Upper lobe of left lung (tissue), 6 donors: ENCODE measurements around the gene CXCR5. TPM values are rescaled to one million over a fixed set of nuclear protein-coding genes. Genes with fewer than 3 reads are reported as not detected.

Experiments
- ATAC-seq, 2 donors: fragments of 200-7000 bp; cut with Tn5 transposase; one replicate each; pipeline ENCODE4 v1.9.1; 2022; ENCODE audit warnings: mild to moderate bottlenecking in 2 of 2, moderate library complexity in 2 of 2; ENCODE audit not compliant: low FRiP score in 2 of 2
- DNase-seq, 2 donors: peaks; one replicate each; pipeline ENCODE4 v3.0.0-alpha.2; 2019 to 2020
- H3K27ac ChIP-seq, 4 donors: fragments of 200-600 bp; sonication (generic); one replicate each; pipeline ENCODE4 v1.5.1; 2016 to 2019
- H3K27me3 ChIP-seq, 4 donors: fragments of 200-600 bp; sonication (generic); one replicate each; pipeline ENCODE4 v1.5.1; 2017 to 2019
- H3K36me3 ChIP-seq, 4 donors: fragments of 200-600 bp; sonication (generic); one replicate each; pipeline ENCODE4 v1.5.1; 2016 to 2019
- H3K4me1 ChIP-seq, 4 donors: fragments of 200-600 bp; sonication (generic); one replicate each; pipeline ENCODE4 v1.5.1; 2018 to 2019
- H3K4me3 ChIP-seq, 4 donors: fragments of 200-600 bp; sonication (generic); one replicate each; pipeline ENCODE4 v1.5.1; 2017 to 2019; ENCODE audit warnings: mild to moderate bottlenecking in 2 of 4, moderate library complexity in 1 of 4
- H3K9me3 ChIP-seq, 4 donors: fragments of 200-600 bp; sonication (generic); one replicate each; pipeline ENCODE4 v1.5.1; 2018 to 2019
- CTCF ChIP-seq, 6 experiments: fragments of 450-650 bp in 4 of 6; fragments of 200-600 bp in 2 of 6; sonication (generic) in 2 of 6; IDR thresholded peaks; one replicate each; pipeline ENCODE4 v1.5.1; 2016 to 2019; ENCODE audit warnings: antibody characterized with exemption in 6 of 6
- EP300 ChIP-seq, 4 donors: sonication (generic); formaldehyde crosslinking; IDR thresholded peaks; one replicate each; pipeline ENCODE4 v1.5.1; 2017; ENCODE audit warnings: antibody characterized with exemption in 4 of 4, control low read depth in 2 of 4
- POLR2A ChIP-seq, 4 donors: fragments of 450-650 bp; IDR thresholded peaks; one replicate each; pipeline ENCODE4 v1.5.1; 2016 to 2017; ENCODE audit warnings: antibody characterized with exemption in 4 of 4, mild to moderate bottlenecking in 2 of 4
- POLR2AphosphoS5 ChIP-seq, 2 donors: sonication (generic); formaldehyde crosslinking; IDR thresholded peaks; one replicate each; pipeline ENCODE4 v1.5.1; 2017; ENCODE audit warnings: antibody characterized with exemption in 2 of 2
- WGBS, 2 donors: methylation state at CpG; one replicate each; pipeline ENCODE4 v1.1.5; 2017 to 2018; 5-methylcytosine and 5-hydroxymethylcytosine counted together
- total RNA-seq, 6 donors: library from RNA; depleted of rRNA in 4 of 6; stranded (reverse); fragments of >200 nt in 4 of 6; gene quantifications; one replicate each; pipeline versions ENCODE4 v1.1.0 to v1.2.1, GENCODE V29; 2016 to 2021
- donor health status: DM: no; HTN: no; CAD: no; lungs with moderate emphysema.
- donor health status: DM: no; HTN: yes; CAD: no; lungs with severe emphysema.

Gene CXCR5
- total RNA-seq, 6 donors from 2014 or later: under 0.01 to 0.17 (median 0.16) TPM; not detected in 2

- Histone ChIP-seq H3K4me3 (no peak overlapping the region), H3K27me3 (no peaks in the 10 kb centered on the region), H3K4me1 (peaks cover 0 to 5% (median 0%) of the 10 kb centered on the region in 4 donors), H3K36me3 (no peaks in the 10 kb centered on the region), H3K9me3 (no peaks in the 10 kb centered on the region), H3K27ac (no peak overlapping the region)
- no peak for TF ChIP-seq POLR2A (IDR thresholded peaks at IDR 0.05)
- TF ChIP-seq EP300 (IDR thresholded peaks at IDR 0.05): no peak
- TF ChIP-seq POLR2AphosphoS5 (IDR thresholded peaks at IDR 0.05): no peak
- no peak for TF ChIP-seq CTCF (IDR thresholded peaks at IDR 0.05)
- ATAC-seq (no peak), DNase-seq (no peak)
- 74 to 80% methylated on average over 3 of the region's 3 CpGs for WGBS, 2 donors
Observed at GRCh38 chr11:118881228-118881627, 2.5 kb upstream of the CXCR5 start.

DNA sequence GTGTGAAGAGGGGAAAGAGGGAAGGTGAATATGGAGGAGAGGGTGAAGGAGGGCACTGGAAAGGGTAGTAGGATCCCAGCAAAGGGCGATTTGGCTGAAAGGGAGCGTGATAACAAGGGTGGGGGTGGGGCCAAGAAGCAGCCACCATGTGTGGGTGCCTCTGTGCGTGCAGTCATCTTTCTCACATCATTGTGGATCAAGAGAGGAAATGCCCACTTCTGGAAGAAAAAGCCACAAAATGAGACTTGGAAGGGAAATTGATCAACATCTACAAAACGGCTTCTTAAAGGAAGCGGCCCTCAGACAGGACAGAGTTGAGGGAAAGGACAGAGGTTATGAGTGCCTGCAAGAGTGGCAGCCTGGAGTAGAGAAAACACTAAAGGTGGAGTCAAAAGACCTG, 1.2 kb upstream of the CXCR5 start:
- no peak overlapping the region for H3K27ac ChIP-seq
- no peaks in the 10 kb centered on the region for H3K9me3 ChIP-seq
- TF ChIP-seq EP300 (IDR thresholded peaks at IDR 0.05): no peak
- ATAC-seq (no peak), DNase-seq (no peak)
- 51 to 58% methylated on average over 5 of the region's 5 CpGs for WGBS, 2 donors
- H3K4me1 ChIP-seq: peaks cover 0 to 2% (median 0%) of the 10 kb centered on the region in 4 donors
- H3K27me3 ChIP-seq: no peaks in the 10 kb centered on the region
- H3K4me3 ChIP-seq: no peak overlapping the region
- no peaks in the 10 kb centered on the region for H3K36me3 ChIP-seq

- Histone ChIP-seq H3K27me3 (no peaks in the 10 kb centered on the region), H3K4me1 (peaks cover 0 to 6% (median 0%) of the 10 kb centered on the region in 4 donors), H3K9me3 (no peaks in the 10 kb centered on the region), H3K27ac (no peak overlapping the region), H3K36me3 (no peaks in the 10 kb centered on the region), H3K4me3 (no peak overlapping the region)
- no peak for ATAC-seq
- 60 to 68% methylated on average over 1 of the region's 1 CpG for WGBS, 2 donors
- no peak for DNase-seq
- TF ChIP-seq POLR2AphosphoS5 (IDR thresholded peaks at IDR 0.05) (no peak), EP300 (IDR thresholded peaks at IDR 0.05) (no peak), POLR2A (IDR thresholded peaks at IDR 0.05) (no peak), CTCF (IDR thresholded peaks at IDR 0.05) (no peak)
Observed at GRCh38 chr11:118883004-118883367, 706 bp upstream of the CXCR5 start.

GRCh38 chr11:118884875-118885274, 1.2 kb downstream of the CXCR5 start:
- Histone ChIP-seq H3K4me1 (peaks cover 0 to 17% (median 0%) of the 10 kb centered on the region in 4 donors), H3K36me3 (no peaks in the 10 kb centered on the region), H3K27ac (no peak overlapping the region), H3K9me3 (no peaks in the 10 kb centered on the region), H3K4me3 (no peak overlapping the region), H3K27me3 (no peaks in the 10 kb centered on the region)
- WGBS, 2 donors: 91 to 93% methylated on average over 9 of the region's 9 CpGs
- TF ChIP-seq POLR2A (IDR thresholded peaks at IDR 0.05) (no peak), POLR2AphosphoS5 (IDR thresholded peaks at IDR 0.05) (no peak), CTCF (IDR thresholded peaks at IDR 0.05) (no peak), EP300 (IDR thresholded peaks at IDR 0.05) (no peak)
- ATAC-seq (no peak), DNase-seq (no peak)

- Histone ChIP-seq H3K4me1 (peaks cover 0 to 17% (median 2%) of the 10 kb centered on the region in 4 donors), H3K27ac (no peak overlapping the region), H3K36me3 (no peaks in the 10 kb centered on the region), H3K9me3 (no peaks in the 10 kb centered on the region), H3K4me3 (no peak overlapping the region), H3K27me3 (no peaks in the 10 kb centered on the region)
- no peak for ATAC-seq
- no peak for TF ChIP-seq CTCF (IDR thresholded peaks at IDR 0.05)
- TF ChIP-seq POLR2A (IDR thresholded peaks at IDR 0.05): no peak
- TF ChIP-seq POLR2AphosphoS5 (IDR thresholded peaks at IDR 0.05): no peak
- no peak for TF ChIP-seq EP300 (IDR thresholded peaks at IDR 0.05)
- peak in 1 of 2 donors; percentile 65 for DNase-seq
- WGBS, 2 donors: 89 to 94% methylated on average over 11 to 12 of the region's 12 CpGs
Observed at GRCh38 chr11:118885319-118885718, 1.6 kb downstream of the CXCR5 start.
